GM18517 (cell line): ENCODE data around the gene NR4A1.

Experiments used
- ATAC-seq: cut with Tn5 transposase; IDR thresholded peaks from one replicate; pipeline ENCODE4 v1.9.1; 2021; ENCODE audit warnings: mild to moderate bottlenecking, moderate library complexity; ENCODE audit not compliant: unreplicated experiment

NR4A1 gene

GRCh38 chr12:52057638-52058576, 6.7 kb downstream of the NR4A1 start:
- ATAC-seq = no peak

DNA sequence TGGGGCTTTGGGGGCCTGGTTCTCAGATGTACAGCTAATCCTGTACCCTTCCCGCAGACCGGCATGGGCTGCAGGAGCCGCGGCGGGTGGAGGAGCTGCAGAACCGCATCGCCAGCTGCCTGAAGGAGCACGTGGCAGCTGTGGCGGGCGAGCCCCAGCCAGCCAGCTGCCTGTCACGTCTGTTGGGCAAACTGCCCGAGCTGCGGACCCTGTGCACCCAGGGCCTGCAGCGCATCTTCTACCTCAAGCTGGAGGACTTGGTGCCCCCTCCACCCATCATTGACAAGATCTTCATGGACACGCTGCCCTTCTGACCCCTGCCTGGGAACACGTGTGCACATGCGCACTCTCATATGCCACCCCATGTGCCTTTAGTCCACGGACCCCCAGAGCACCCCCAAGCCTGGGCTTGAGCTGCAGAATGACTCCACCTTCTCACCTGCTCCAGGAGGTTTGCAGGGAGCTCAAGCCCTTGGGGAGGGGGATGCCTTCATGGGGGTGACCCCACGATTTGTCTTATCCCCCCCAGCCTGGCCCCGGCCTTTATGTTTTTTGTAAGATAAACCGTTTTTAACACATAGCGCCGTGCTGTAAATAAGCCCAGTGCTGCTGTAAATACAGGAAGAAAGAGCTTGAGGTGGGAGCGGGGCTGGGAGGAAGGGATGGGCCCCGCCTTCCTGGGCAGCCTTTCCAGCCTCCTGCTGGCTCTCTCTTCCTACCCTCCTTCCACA, 7.6 kb downstream of the NR4A1 start:
- ATAC-seq = no peak

DNA sequence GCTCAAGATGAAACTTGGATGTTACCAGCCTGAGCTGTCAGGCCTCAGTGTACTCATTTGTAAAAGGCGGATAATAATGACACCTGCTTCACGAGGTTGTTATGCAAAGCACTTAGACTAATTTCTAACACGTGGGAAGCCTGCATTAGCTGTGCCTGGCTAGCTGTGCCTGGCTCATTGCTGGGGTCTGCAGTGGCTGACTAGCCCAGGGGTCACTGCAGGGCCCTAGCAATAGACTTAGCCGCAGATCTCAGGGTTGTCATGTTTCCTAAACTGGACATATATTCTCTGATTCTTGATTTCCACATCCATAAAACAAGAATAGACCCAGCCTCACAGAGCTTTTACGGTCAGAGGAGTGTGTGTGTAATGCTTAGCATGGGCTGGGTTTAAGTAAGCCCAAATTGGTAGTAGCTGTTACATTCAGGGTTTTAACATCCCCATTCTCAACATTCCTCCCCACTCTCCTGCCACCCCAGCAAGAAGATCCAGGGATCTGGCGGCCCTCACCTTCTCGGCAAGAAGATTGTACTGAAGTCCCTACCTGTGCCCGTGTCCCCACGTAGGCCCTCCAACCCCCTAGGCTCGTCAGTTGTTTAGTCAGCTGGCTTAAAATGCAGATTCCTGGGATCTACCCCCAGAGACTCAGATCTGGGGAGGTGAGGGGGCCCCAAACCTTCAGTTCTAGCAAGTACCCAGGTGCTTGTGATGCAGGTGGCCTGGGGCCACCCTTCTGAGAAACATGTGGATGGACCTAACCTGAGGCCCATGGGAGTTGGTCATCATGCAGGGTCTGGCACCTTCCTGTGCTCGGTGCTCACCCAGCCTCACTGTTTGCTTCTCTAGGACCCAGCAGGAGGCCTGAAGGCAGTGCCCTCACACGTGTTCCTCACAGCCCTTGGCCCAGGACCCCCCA, 8.6 kb downstream of the NR4A1 start:
- ATAC-seq = no peak

- ATAC-seq = no peak
Measured at GRCh38 chr12:52060498-52061177, 9.4 kb downstream of the NR4A1 start.

- ATAC-seq = no peak
Measured at GRCh38 chr12:52061470-52062166, 10.4 kb downstream of the NR4A1 start.

DNA sequence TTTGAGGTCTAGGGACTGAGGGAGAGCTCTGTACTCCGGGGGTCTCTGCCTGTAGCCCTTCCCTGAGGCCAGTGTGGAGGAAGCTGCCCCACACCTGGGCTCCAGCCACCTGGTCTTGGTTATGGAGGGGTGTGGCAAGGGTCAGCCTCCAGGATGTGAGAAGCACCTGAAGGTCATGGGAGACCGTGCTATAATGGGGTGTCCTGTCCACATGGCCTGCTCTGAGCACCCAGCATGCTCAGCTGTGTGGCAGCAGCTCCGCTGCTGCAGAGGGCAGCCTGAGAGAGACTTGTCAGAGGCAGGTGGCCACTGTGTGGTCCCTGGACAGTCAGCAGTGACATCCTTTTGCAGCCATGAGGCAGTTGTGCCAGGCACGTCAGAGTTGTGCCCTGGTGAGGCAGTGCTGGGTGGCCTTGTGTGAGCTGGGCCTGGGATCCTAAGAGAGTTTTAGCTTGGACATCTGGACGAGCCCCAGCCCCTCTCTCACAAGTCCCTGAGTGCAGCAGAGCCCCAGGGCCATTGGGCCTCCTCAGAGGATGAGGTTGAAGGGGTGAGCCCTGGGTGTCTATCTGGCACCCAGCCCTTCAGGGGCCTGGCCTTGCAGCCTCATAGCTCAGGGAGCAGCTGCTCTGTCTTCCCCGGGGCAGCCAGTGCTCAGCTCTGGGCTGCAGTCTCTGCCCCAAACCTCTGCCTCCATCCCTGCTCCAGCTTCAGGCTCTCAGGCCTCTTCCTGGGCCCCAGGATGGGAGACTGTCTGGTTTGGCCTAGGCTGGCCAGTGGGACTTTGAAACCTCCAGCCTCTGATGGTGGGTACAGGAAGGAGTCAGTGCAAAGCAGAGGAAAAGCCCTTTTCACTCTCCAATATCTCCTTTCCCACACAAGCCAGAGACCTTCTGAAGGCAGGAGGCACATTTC, 11.2 kb downstream of the NR4A1 start:
- ATAC-seq = no peak

- ATAC-seq = no peak
Measured at GRCh38 chr12:52063082-52063924, 12.1 kb downstream of the NR4A1 start.

DNA sequence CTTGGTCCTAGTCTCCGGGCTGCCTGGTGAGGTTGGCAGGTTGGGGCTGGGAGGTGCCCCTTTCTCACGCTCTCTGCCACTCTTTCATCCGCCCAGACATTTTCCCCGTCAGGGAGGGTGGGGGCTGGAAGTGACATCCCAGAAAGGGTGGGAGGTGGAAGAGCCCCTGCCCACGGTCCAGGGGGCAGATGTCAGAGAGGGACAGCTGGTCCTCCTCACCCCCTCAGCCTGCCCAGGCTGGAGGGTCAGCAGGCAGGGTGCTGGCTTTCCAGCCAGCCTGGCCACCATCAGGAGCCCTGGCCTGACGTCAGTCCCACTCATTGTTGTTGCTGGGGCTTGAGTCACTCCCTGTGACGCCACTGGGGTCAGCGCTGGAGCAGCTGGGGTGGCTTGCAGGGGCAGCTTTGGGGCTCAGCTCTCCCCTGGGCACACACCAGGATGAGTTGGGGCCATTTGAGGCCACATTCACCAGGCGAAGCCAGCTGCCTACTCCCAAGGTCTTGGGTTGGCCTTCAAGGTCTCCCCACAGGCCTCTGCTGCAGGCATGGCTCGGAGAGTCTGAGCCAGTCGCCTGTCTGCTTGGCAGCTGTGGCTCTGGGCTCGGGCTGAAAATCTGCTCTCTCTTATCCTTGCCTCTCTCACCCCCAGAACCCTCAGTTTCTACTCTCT, 12.9 kb downstream of the NR4A1 start:
- no peak for ATAC-seq

DNA sequence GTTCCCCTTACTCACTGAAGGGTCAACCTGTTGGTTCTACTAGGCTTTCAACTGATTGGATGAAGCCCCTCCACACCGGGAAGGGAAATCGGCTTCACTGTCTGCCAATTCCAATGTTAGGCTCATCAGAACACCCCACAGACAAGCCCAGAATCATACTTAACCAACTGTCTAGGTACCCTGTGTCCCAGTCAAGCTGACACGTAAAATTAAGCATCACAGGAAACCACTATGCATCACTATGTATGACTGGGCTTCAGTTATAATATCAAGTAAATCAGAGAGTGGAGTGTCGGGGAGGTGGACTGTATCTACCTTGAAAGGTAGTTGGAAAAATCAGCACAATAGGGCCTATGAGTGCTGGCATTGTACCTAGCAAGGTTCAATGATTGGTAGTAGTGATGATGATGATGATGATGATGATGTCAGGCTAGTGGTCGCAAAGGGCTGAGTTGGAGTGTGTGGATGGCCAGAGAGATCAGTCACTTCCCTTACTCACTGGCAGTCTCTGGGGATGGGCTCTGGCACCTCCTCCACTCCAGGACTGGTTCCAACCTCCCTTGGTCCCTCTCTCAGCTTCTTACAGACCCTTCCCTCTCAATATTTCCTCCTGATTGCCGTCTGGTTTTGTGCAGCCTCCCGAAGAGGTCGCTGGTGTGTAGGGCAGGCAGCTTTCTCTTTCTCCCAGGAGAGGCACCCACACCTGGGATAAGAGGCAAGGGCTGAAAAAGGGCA, 15.3 kb downstream of the NR4A1 start:
- no peak for ATAC-seq

DNA sequence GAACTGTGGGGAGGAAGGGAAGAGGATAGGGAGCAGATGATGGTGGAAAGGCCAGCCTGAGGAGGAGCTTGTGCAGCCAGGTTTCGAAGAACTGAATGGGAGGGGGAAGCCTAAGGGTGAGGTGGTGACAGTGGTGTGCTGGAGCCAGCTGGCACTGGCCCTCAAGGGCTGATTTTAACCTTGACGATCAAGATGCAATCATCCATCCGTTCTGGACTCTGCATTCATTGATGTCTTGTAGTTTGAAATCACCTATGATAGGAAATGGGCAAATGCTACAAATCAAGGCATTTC, 15.8 kb downstream of the NR4A1 start:
- ATAC-seq = no peak

DNA sequence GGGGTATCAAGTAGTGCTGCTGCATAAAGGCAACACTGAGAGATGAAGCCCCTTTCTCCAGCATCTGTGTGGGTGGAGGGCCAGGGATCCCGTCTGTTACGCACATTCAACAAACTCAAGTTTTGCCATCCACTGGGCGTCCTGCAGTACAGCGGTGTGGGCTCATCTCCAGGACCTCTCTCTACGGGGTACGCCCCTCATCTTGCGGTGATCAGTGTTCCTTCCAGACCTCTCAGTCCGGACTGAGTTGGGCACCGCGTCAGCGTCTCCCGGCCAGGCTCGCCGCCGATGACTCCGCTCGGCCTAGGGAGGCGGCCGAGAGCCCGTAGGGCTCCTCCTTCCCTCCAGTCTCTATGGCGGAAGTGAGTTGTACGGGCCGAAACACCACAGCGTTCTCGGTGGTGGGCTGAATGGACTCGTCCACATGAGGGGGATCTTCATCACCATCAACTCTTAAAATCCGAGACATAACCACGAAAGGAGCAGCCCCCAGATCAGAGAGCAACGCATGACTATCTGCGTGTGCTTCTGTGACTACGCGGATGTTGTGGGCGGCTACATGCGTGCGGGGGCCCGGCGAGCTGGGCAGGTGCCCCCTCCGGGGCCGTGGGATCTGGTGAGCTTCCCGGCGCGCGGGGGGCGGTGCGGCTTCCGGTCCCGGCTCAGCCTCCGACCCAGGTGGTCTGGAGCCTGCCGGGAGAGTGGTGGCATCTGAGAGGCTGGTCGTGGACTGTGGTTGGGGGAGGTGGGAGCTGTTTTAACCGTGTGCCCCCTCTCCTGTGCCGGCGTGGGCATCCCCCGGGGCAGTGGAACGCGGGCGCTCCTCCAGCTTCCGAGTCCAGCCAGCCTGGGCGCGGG, 18.3 kb downstream of the NR4A1 start, which contains the start of gene ATG101:
TSS of gene ATG101 (plus strand) at position 652 of the 858 bp plus-strand sequence. CDS start 3,673 bp downstream, outside the sequence.
- ATAC-seq = peak; percentile 78

- ATAC-seq = peak; percentile 11
Measured at GRCh38 chr12:52070185-52070925, 19.1 kb downstream of the NR4A1 start.

- no peak for ATAC-seq
Measured at GRCh38 chr12:52073531-52074381, 22.5 kb downstream of the NR4A1 start.
